ENCODE results near the gene DUXB.

DUXB gene

GRCh38 chr16:75701361-75701760 lies at the start of gene DUXB:
TSS of gene DUXB (minus strand) at chr16:75701461. CDS start at chr16:75701418, 43 bp downstream.
- DNase-seq = no peak

GRCh38 chr16:75750528-75750927 lies 49.3 kb upstream of the DUXB start:
- DNase-seq = no peak

- DNase-seq = peak; percentile 75
These were observed 45.1 kb upstream of the DUXB start for GRCh38 chr16:75746359-75746758.

GRCh38 chr16:75745823-75746222 lies 44.6 kb upstream of the DUXB start:
- DNase-seq = no peak

GRCh38 chr16:75745242-75745641 lies 44.0 kb upstream of the DUXB start:
- DNase-seq = no peak

- no peak for DNase-seq
These were observed 41.3 kb upstream of the DUXB start for GRCh38 chr16:75742424-75743047.

GRCh38 chr16:75733305-75734211 lies 32.3 kb upstream of the DUXB start:
- peak; percentile 49 for DNase-seq

GRCh38 chr16:75732871-75733270 lies 31.6 kb upstream of the DUXB start:
- no peak for DNase-seq

- no peak for DNase-seq
These were observed 26.0 kb upstream of the DUXB start for GRCh38 chr16:75727221-75727620.

GRCh38 chr16:75726390-75726789 lies 25.1 kb upstream of the DUXB start, which contains the start of gene CPHXL:
TSS of gene CPHXL (minus strand) at chr16:75726490. CDS start at chr16:75726442, 48 bp downstream.
- no peak for DNase-seq

- DNase-seq = no peak
These were observed 17.2 kb upstream of the DUXB start for GRCh38 chr16:75718452-75718851.

- no peak for DNase-seq
These were observed 13.4 kb upstream of the DUXB start for GRCh38 chr16:75714661-75715060.

GRCh38 chr16:75710344-75710743 lies 9.1 kb upstream of the DUXB start:
- peak; percentile 1 for DNase-seq

GRCh38 chr16:75703306-75703705 lies 2.0 kb upstream of the DUXB start:
- no peak for DNase-seq

- no peak for DNase-seq
These were observed 981 bp upstream of the DUXB start for GRCh38 chr16:75702242-75702641.

- DNase-seq = no peak
These were observed 3.7 kb downstream of the DUXB start for GRCh38 chr16:75697571-75697970.

GRCh38 chr16:75695708-75696107 lies 5.6 kb downstream of the DUXB start:
- peak; percentile 32 for DNase-seq

GRCh38 chr16:75687361-75687760 lies 13.9 kb downstream of the DUXB start:
- no peak for DNase-seq

- no peak for DNase-seq
These were observed 19.0 kb downstream of the DUXB start for GRCh38 chr16:75682308-75682707.

- DNase-seq = no peak
These were observed 21.9 kb downstream of the DUXB start for GRCh38 chr16:75679366-75679765.

- no peak for DNase-seq
These were observed 24.4 kb downstream of the DUXB start, which contains the start of gene CPHXL2 for GRCh38 chr16:75676909-75677308. TSS of gene CPHXL2 (minus strand) at chr16:75677009. CDS start at chr16:75676999, 10 bp downstream.

- no peak for DNase-seq
These were observed 33.8 kb downstream of the DUXB start for GRCh38 chr16:75667503-75667902.

GRCh38 chr16:75660726-75661302 lies 40.4 kb downstream of the DUXB start:
- DNase-seq = no peak

- no peak for DNase-seq
These were observed 40.9 kb downstream of the DUXB start for GRCh38 chr16:75660321-75660720.
